H9 (cell line): ENCODE data around the gene TSPYL6. TPM values are rescaled to one million over a fixed set of nuclear protein-coding genes. Genes with fewer than 3 reads are reported as not detected.

ENCODE experiments used
- DNase-seq: peaks from one replicate; pipeline ENCODE4 v3.0.0-alpha.2; 2017
- H2AFZ ChIP-seq: one replicate; pipeline ENCODE4 v1.6.1; 2013; ENCODE audit warnings: mild to moderate bottlenecking, low read length, control low read depth, moderate library complexity
- H2AK5ac ChIP-seq: 2 replicates; pipeline ENCODE4 v1.6.1; 2013; ENCODE audit warnings: low read length, control low read depth, mixed read lengths; ENCODE audit not compliant: insufficient read length
- H2BK120ac ChIP-seq: one replicate; pipeline ENCODE4 v1.6.1; 2013; ENCODE audit warnings: low read depth, mild to moderate bottlenecking, low read length, control low read depth, inconsistent platforms; ENCODE audit not compliant: poor library complexity, severe bottlenecking
- H2BK12ac ChIP-seq: 2 replicates; pipeline ENCODE4 v1.6.1; 2013; ENCODE audit warnings: low read length, control low read depth, mixed read lengths, low read depth; ENCODE audit not compliant: insufficient read length
- H2BK15ac ChIP-seq: 2 replicates; pipeline ENCODE4 v1.6.1; 2013; ENCODE audit warnings: low read depth, low read length, control low read depth
- H2BK20ac ChIP-seq: one replicate; pipeline ENCODE4 v1.6.1; 2013; ENCODE audit warnings: low read depth, mild to moderate bottlenecking, low read length, control low read depth, inconsistent platforms; ENCODE audit not compliant: poor library complexity, severe bottlenecking
- H2BK5ac ChIP-seq: 2 replicates; pipeline ENCODE4 v1.6.1; 2013; ENCODE audit warnings: low read length, control low read depth, mixed read lengths; ENCODE audit not compliant: insufficient read length
- H3K14ac ChIP-seq: 2 replicates; pipeline ENCODE4 v1.6.1; 2013; ENCODE audit warnings: low read length, control low read depth; ENCODE audit not compliant: insufficient read depth
- H3K18ac ChIP-seq: 2 replicates; pipeline ENCODE4 v1.6.1; 2013; ENCODE audit warnings: low read depth, mild to moderate bottlenecking, mixed read lengths, low read length, control low read depth; ENCODE audit not compliant: insufficient read length
- H3K23ac ChIP-seq: 2 replicates; pipeline ENCODE4 v1.6.1; 2013; ENCODE audit warnings: low read length, control low read depth, mixed read lengths, low read depth; ENCODE audit not compliant: insufficient read length
- H3K23me2 ChIP-seq: 2 replicates; pipeline ENCODE4 v1.6.1; 2013; ENCODE audit warnings: low read depth, mild to moderate bottlenecking, mixed read lengths, low read length, control low read depth; ENCODE audit not compliant: insufficient read length, poor library complexity, severe bottlenecking
- H3K27ac ChIP-seq: 2 replicates; pipeline ENCODE4 v1.5.1; 2013; ENCODE audit warnings: low read length, control low read depth, mixed read lengths, low read depth; ENCODE audit not compliant: insufficient read length
- H3K27me3 ChIP-seq: 2 replicates; pipeline ENCODE4 v1.6.1; 2013; ENCODE audit warnings: low read length, control low read depth, inconsistent platforms; ENCODE audit not compliant: insufficient read depth
- H3K4ac ChIP-seq: 2 replicates; pipeline ENCODE4 v1.6.1; 2013; ENCODE audit warnings: low read depth, mild to moderate bottlenecking, control low read depth, inconsistent platforms, low read length, moderate library complexity
- H3K4me1 ChIP-seq: 2 replicates; pipeline ENCODE4 v1.6.1; 2013; ENCODE audit warnings: low read length, control low read depth, inconsistent platforms; ENCODE audit not compliant: insufficient read depth
- H3K4me2 ChIP-seq: 2 replicates; pipeline ENCODE4 v1.6.1; 2013; ENCODE audit warnings: low read length, control low read depth, mixed read lengths; ENCODE audit not compliant: insufficient read length, insufficient read depth
- H3K56ac ChIP-seq: 2 replicates; pipeline ENCODE4 v1.6.1; 2013; ENCODE audit warnings: low read depth, mild to moderate bottlenecking, mixed read lengths, low read length, control low read depth; ENCODE audit not compliant: insufficient read length
- H3K79me1 ChIP-seq: 2 replicates; pipeline ENCODE4 v1.6.1; 2013; ENCODE audit warnings: low read depth, mild to moderate bottlenecking, moderate library complexity, low read length, control low read depth, inconsistent platforms; ENCODE audit not compliant: insufficient read depth, poor library complexity, severe bottlenecking
- H3K79me2 ChIP-seq: 2 replicates; pipeline ENCODE4 v1.6.1; 2013; ENCODE audit warnings: low read length, control low read depth, inconsistent platforms; ENCODE audit not compliant: insufficient read depth
- H3K9ac ChIP-seq: 2 replicates; pipeline ENCODE4 v1.6.1; 2013; ENCODE audit warnings: low read length, control low read depth, mixed read lengths; ENCODE audit not compliant: insufficient read length; ENCODE audit errors: extremely low read depth
- H3K9me3 ChIP-seq: one replicate; pipeline ENCODE4 v1.6.1; 2013; ENCODE audit warnings: low read depth, low read length, inconsistent platforms; ENCODE audit not compliant: control insufficient read depth
- H3T11ph ChIP-seq: one replicate; pipeline ENCODE4 v1.6.1; 2013; ENCODE audit warnings: mild to moderate bottlenecking, low read length, control low read depth, inconsistent platforms
- H4K20me1 ChIP-seq: one replicate; pipeline ENCODE4 v1.6.1; 2013; ENCODE audit not compliant: control insufficient read depth, insufficient read length, insufficient read depth
- H4K5ac ChIP-seq: 2 replicates; pipeline ENCODE4 v1.6.1; 2013; ENCODE audit warnings: low read depth, mild to moderate bottlenecking, mixed read lengths, low read length, control low read depth; ENCODE audit not compliant: insufficient read length
- H4K8ac ChIP-seq: replicated peaks from 2 replicates; pipeline ENCODE4 v1.6.1; 2013; ENCODE audit warnings: low read length, control low read depth, mixed read lengths, low read depth; ENCODE audit not compliant: insufficient read length
- H4K91ac ChIP-seq: 2 replicates; pipeline ENCODE4 v1.6.1; 2013; ENCODE audit warnings: low read depth, mild to moderate bottlenecking, moderate library complexity, mixed read lengths, low read length, control low read depth; ENCODE audit not compliant: insufficient read length
- H3K27ac Mint-ChIP-seq, 3 experiments: 2 replicates in 2 of 3; 3 replicates in 1 of 3; pipeline ENCODE4 v1.8.0; 2020 to 2021; ENCODE audit warnings: mixed read lengths in 3 of 3, mild to moderate bottlenecking in 1 of 3, moderate library complexity in 1 of 3
- H3K27me3 Mint-ChIP-seq: 2 replicates; pipeline ENCODE4 v1.8.0; 2021; ENCODE audit warnings: low read depth, mild to moderate bottlenecking, moderate library complexity, mixed read lengths
- H3K36me3 Mint-ChIP-seq, 3 experiments: 2 replicates in 2 of 3; 3 replicates in 1 of 3; pipeline ENCODE4 v1.8.0; 2020 to 2021; ENCODE audit warnings: low read depth in 3 of 3, mixed read lengths in 3 of 3; ENCODE audit not compliant: insufficient read depth in 1 of 3
- H3K4me1 Mint-ChIP-seq, 2 experiments: 2 replicates each; pipeline ENCODE4 v1.8.0; 2020; ENCODE audit warnings: mixed read lengths in 2 of 2
- H3K4me3 Mint-ChIP-seq, 2 experiments: 2 replicates in 1 of 2; 3 replicates in 1 of 2; pipeline ENCODE4 v1.8.0; 2020 to 2021; ENCODE audit warnings: mild to moderate bottlenecking in 2 of 2, mixed read lengths in 2 of 2, moderate library complexity in 1 of 2
- H3K9me3 Mint-ChIP-seq, 2 experiments: 2 replicates in 1 of 2; 3 replicates in 1 of 2; pipeline ENCODE4 v1.8.0; 2020; ENCODE audit warnings: mild to moderate bottlenecking in 2 of 2, mixed read lengths in 2 of 2, moderate library complexity in 1 of 2
- CTCF ChIP-seq: fragments of 200-600 bp; sonication (generic); conservative IDR thresholded peaks from 3 replicates; pipeline ENCODE4 v1.8.0; 2021; ENCODE audit warnings: antibody characterized with exemption, mild to moderate bottlenecking
- WGBS: extraction: QIAGEN DNeasy Blood & Tissue Kit; methylation state at CpG from one replicate; pipeline ENCODE4 v1.1.7; 2013; ENCODE audit warnings: missing lambda C conversion rate, low lambda C conversion rate, mixed read lengths; ENCODE audit not compliant: insufficient read length; ENCODE audit errors: extremely low coverage; 5-methylcytosine and 5-hydroxymethylcytosine counted together
- long read RNA-seq: library from polyadenylated mRNA; unstranded; transcript quantifications from one replicate; pipeline ENCODE4 v2.0.0, GENCODE V29; 2020
- total RNA-seq: library from RNA; stranded (reverse); gene quantifications from 2 replicates; pipeline ENCODE4 v1.2.1, GENCODE V29; 2021

TSPYL6 gene
- not detected in 2 replicates for total RNA-seq
- long read RNA-seq, result 0 reads

- no peaks in the 10 kb centered on the region for H3K27me3 Mint-ChIP-seq
- Histone ChIP-seq H3K27ac (no peak within 1 kb of the TSS), H3K27me3 (no peaks in the 10 kb centered on the region), H2AK5ac (no peak within 1 kb of the TSS), H3K9ac (no peak within 1 kb of the TSS), H3K4me2 (no peak within 1 kb of the TSS), H3K23me2 (no peaks in the 10 kb centered on the region), H3K4ac (no peak within 1 kb of the TSS), H3K79me2 (no peaks in the 10 kb centered on the region), H3T11ph (no peak within 1 kb of the TSS), H2BK12ac (no peak within 1 kb of the TSS), H3K23ac (no peak within 1 kb of the TSS), H2BK120ac (no peak within 1 kb of the TSS), H3K56ac (no peak within 1 kb of the TSS), H2AFZ (no peak within 1 kb of the TSS), H3K4me1 (no peaks in the 10 kb centered on the region), H4K20me1 (no peaks in the 10 kb centered on the region), H3K14ac (no peak within 1 kb of the TSS), H2BK20ac (no peak within 1 kb of the TSS), H3K9me3 (no peaks in the 10 kb centered on the region), H4K5ac (no peak within 1 kb of the TSS), H4K91ac (no peak within 1 kb of the TSS), H2BK5ac (no peak within 1 kb of the TSS), H2BK15ac (no peak within 1 kb of the TSS), H3K18ac (no peak within 1 kb of the TSS), H3K79me1 (no peaks in the 10 kb centered on the region), H4K8ac (no peak within 1 kb of the TSS)
- H3K36me3 Mint-ChIP-seq, result no peaks in the 10 kb centered on the region
- H3K4me3 Mint-ChIP-seq, result no peak within 1 kb of the TSS
- no peak for DNase-seq
- H3K9me3 Mint-ChIP-seq, result peaks cover 0 to 2% of the 10 kb centered on the region in 2 experiments; a peak in 1 of 5 replicates
- WGBS, result no CpG with 5 or more reads among the region's 25 CpGs
- TF ChIP-seq CTCF, result no peak
- H3K27ac Mint-ChIP-seq, result no peak within 1 kb of the TSS; a peak in 1 of 7 replicates
- peaks cover 4 to 8% of the 10 kb centered on the region in 2 experiments for H3K4me1 Mint-ChIP-seq
Measured at GRCh38 chr2:54256091-54256694, at the start of gene TSPYL6. TSPYL6 (minus strand) TSS chr2:54256229; CDS start chr2:54256151, 78 bp downstream.
